A549 (cell line): ENCODE results near the gene ESRP2. TPM values are rescaled to one million over a fixed set of nuclear protein-coding genes. Genes with fewer than 3 reads are reported as not detected.
A peak's percentile ranks its signal among the peaks of the same experiment; 100 is the strongest.

Experiments
- ATAC-seq, 2 experiments: fragments of 200-7000 bp in 1 of 2; fragments of >200 bp in 1 of 2; cut with Nextera tagmentation in 1 of 2; cut with Tn5 transposase in 1 of 2; 3 replicates each; pipeline versions ENCODE4 v1.8.0 to v1.9.1; 2018 to 2020; ENCODE audit warnings: mild to moderate bottlenecking in 1 of 2, moderate library complexity in 1 of 2
- CTCF ChIA-PET: fragments of 300-600 bp; sonication (Branson Sonifier 250); formaldehyde crosslinking; extraction: SDS; loops from one replicate; lab custom pipeline; 2021; ENCODE audit warnings: antibody characterized with exemption, inconsistent platforms; lab: Yijun Ruan, JAX
- POLR2A ChIA-PET: fragments of 350-600 bp; formaldehyde crosslinking; extraction: SDS; loops from one replicate; lab custom pipeline; 2021; ENCODE audit warnings: antibody characterized with exemption, inconsistent platforms; lab: Yijun Ruan, JAX
- DNase-seq, 2 experiments: peaks; one replicate each; pipeline versions ENCODE4 v3.0.0 to v3.0.0-alpha.2; 2011 to 2016; ENCODE audit warnings: low read depth in 1 of 2, low spot score in 1 of 2
- FAIRE-seq: peaks from 2 replicates; lab custom pipeline; 2011; peaks lifted over from hg19 to GRCh38; lab: Jason Lieb, UNC
- H3K27ac ChIP-seq, 2 experiments: fragments of >200 bp; sonication (Bioruptor Twin); formaldehyde crosslinking; 3 replicates each; pipeline ENCODE4 v1.5.1; 2016 to 2017
- H3K4me1 ChIP-seq: fragments of >200 bp; sonication (Bioruptor Twin); formaldehyde crosslinking; 3 replicates; pipeline ENCODE4 v1.6.1; 2016
- H3K4me2 ChIP-seq: fragments of >200 bp; sonication (Bioruptor Twin); formaldehyde crosslinking; 3 replicates; pipeline ENCODE4 v1.6.1; 2016
- H3K4me3 ChIP-seq: fragments of >200 bp; sonication (Bioruptor Twin); formaldehyde crosslinking; 3 replicates; pipeline ENCODE4 v1.5.1; 2016
- H3K9me3 ChIP-seq: fragments of >200 bp; sonication (Bioruptor Twin); formaldehyde crosslinking; 3 replicates; pipeline ENCODE4 v1.6.1; 2016
- CBX2 ChIP-seq: fragments of 200-600 bp; sonication (generic); IDR thresholded peaks from 2 replicates; pipeline ENCODE4 v1.6.1; 2016; ENCODE audit warnings: low read depth, mild to moderate bottlenecking, borderline replicate concordance
- CEBPB ChIP-seq, 2 experiments: fragments of >200 bp in 1 of 2; sonication (Bioruptor Twin) in 1 of 2; formaldehyde crosslinking in 1 of 2; IDR thresholded peaks; 2 replicates each; pipeline ENCODE4 v1.6.1; 2012 to 2016
- CHD4 ChIP-seq: fragments of 200-600 bp; sonication (generic); IDR thresholded peaks from 2 replicates; pipeline ENCODE4 v1.6.1; 2016; ENCODE audit warnings: antibody characterized with exemption, mild to moderate bottlenecking, borderline replicate concordance
- EHF ChIP-seq: fragments of 250-450 bp; sonication (Bioruptor Pico); IDR thresholded peaks from 2 replicates; pipeline ENCODE4 v1.5.0; 2020; ENCODE audit warnings: mild to moderate bottlenecking
- EHMT2 ChIP-seq: fragments of 200-600 bp; sonication (generic); IDR thresholded peaks from 2 replicates; pipeline ENCODE4 v1.6.1; 2016; ENCODE audit warnings: antibody characterized with exemption, low read depth, mild to moderate bottlenecking, moderate library complexity
- FOSB ChIP-seq: fragments of 250-450 bp; sonication (Bioruptor Pico); IDR thresholded peaks from 2 replicates; pipeline ENCODE4 v1.5.0; 2020; ENCODE audit warnings: mild to moderate bottlenecking, moderate library complexity
- HEYL ChIP-seq: fragments of 250-450 bp; sonication (Bioruptor Pico); IDR thresholded peaks from 2 replicates; pipeline ENCODE4 v1.8.0; 2021; ENCODE audit warnings: mild to moderate bottlenecking, moderate library complexity
- JUN ChIP-seq, 2 experiments: fragments of >200 bp; sonication (Bioruptor Twin); formaldehyde crosslinking; IDR thresholded peaks; 2 replicates in 1 of 2; 3 replicates in 1 of 2; pipeline ENCODE4 v1.6.1; 2016 to 2017
- KDM1A ChIP-seq: fragments of 200-600 bp; sonication (generic); IDR thresholded peaks from 2 replicates; pipeline ENCODE4 v1.6.1; 2016; ENCODE audit warnings: low read depth, mild to moderate bottlenecking
- KDM5A ChIP-seq: fragments of 200-600 bp; sonication (generic); IDR thresholded peaks from 2 replicates; pipeline ENCODE4 v1.6.1; 2016; ENCODE audit warnings: antibody characterized with exemption, mild to moderate bottlenecking
- MAZ ChIP-seq: fragments of 150-350 bp; IDR thresholded peaks from 2 replicates; pipeline ENCODE4 v1.6.1; 2014; ENCODE audit warnings: antibody characterized with exemption, low read depth, low read length, borderline replicate concordance
- NFE2L2 ChIP-seq: fragments of 150-350 bp; conservative IDR thresholded peaks from 2 replicates; pipeline ENCODE4 v1.6.1; 2014; ENCODE audit warnings: low read length
- RCOR1 ChIP-seq: fragments of 150-350 bp; IDR thresholded peaks from 2 replicates; pipeline ENCODE4 v1.6.1; 2014; ENCODE audit warnings: antibody characterized with exemption, low read length, low read depth
- RFX5 ChIP-seq: fragments of 450-650 bp; IDR thresholded peaks from 2 replicates; pipeline ENCODE4 v1.7.1; 2014; ENCODE audit warnings: antibody characterized with exemption, mild to moderate bottlenecking, moderate library complexity
- SMC3 ChIP-seq: fragments of >200 bp; sonication (Bioruptor Twin); formaldehyde crosslinking; IDR thresholded peaks from 3 replicates; pipeline ENCODE4 v1.6.1; 2018; ENCODE audit warnings: inconsistent platforms
- TP53 ChIP-seq: fragments of 250-450 bp; sonication (Bioruptor Pico); IDR thresholded peaks from 2 replicates; pipeline ENCODE4 v1.5.0; 2021; ENCODE audit warnings: mild to moderate bottlenecking, moderate library complexity
- ZFP36 ChIP-seq: fragments of 450-650 bp; IDR thresholded peaks from 2 replicates; pipeline ENCODE4 v1.6.1; 2014; ENCODE audit warnings: borderline replicate concordance; ENCODE audit not compliant: partially characterized antibody
- ZNF302 ChIP-seq: fragments of 250-450 bp; sonication (Bioruptor Pico); IDR thresholded peaks from 2 replicates; pipeline ENCODE4 v1.9.0; 2021; ENCODE audit warnings: inconsistent platforms, mild to moderate bottlenecking, moderate library complexity
- ZSCAN20 ChIP-seq: fragments of 250-450 bp; sonication (Bioruptor Pico); IDR thresholded peaks from 2 replicates; pipeline ENCODE4 v1.8.0; 2022; ENCODE audit warnings: mild to moderate bottlenecking, moderate library complexity
- WGBS: methylation state at CpG from one replicate; pipeline ENCODE4 v1.1.6; 2017; ENCODE audit errors: missing lambda C conversion rate; 5-methylcytosine and 5-hydroxymethylcytosine counted together
- polyA minus RNA-seq: library from RNA; depleted of rRNA, polyadenylated mRNA; stranded (reverse); fragments of >200 nt; gene quantifications from 2 replicates; pipeline ENCODE4 v1.2.3, GENCODE V29; 2011; rRNA and poly(A)+ RNA removed
- polyA plus RNA-seq, 4 experiments: library from polyadenylated mRNA; depleted of rRNA in 3 of 4; stranded (reverse); fragments of >200 nt; fragmentation: RNase III in 1 of 4; extraction: RNeasy Plus Mini Kit Qiagen cat#74134 plus additional on column Dnase treatment in 1 of 4; gene quantifications; 2 replicates in 3 of 4; 3 replicates in 1 of 4; pipeline ENCODE4 v1.2.3, GENCODE V29; 2011 to 2017
- TF ChIP-seq, protein P1 (sequence below): fragments of 450-650 bp; IDR thresholded peaks from 2 replicates; pipeline ENCODE4 v1.6.1; 2014; ENCODE audit warnings: antibody characterized with exemption
- TF ChIP-seq, protein P2 (sequence below): fragments of 150-350 bp; IDR thresholded peaks from 2 replicates; pipeline ENCODE4 v1.6.1; 2014; ENCODE audit warnings: low read depth, mild to moderate bottlenecking, low read length
- TF ChIP-seq, protein P3 (sequence below): fragments of >200 bp; sonication (Bioruptor Twin); formaldehyde crosslinking; IDR thresholded peaks from 3 replicates; pipeline ENCODE4 v1.6.1; 2016
- TF ChIP-seq, protein P4 (sequence below): fragments of >200 bp; sonication (Bioruptor Twin); formaldehyde crosslinking; IDR thresholded peaks from 2 replicates; pipeline ENCODE4 v1.6.1; 2016

Gene ESRP2
- polyA plus RNA-seq (2011; rRNA removed) (0.04 and 0.08 TPM in 2 replicates), polyA plus RNA-seq (2017; fragmentation: RNase III; extraction: RNeasy Plus Mini Kit Qiagen cat#74134 plus additional on column Dnase treatment) (0.07 to 0.10 TPM (median 0.09 TPM) in 3 replicates), polyA minus RNA-seq (0.19 and 0.33 TPM in 2 replicates)
- polyA plus RNA-seq (2012; cell fraction: cytosol; rRNA removed): 0.05 and 0.08 TPM in 2 replicates
- 0.26 and 0.32 TPM in 2 replicates for polyA plus RNA-seq (2012; cell fraction: nucleus; rRNA removed)

DNA sequence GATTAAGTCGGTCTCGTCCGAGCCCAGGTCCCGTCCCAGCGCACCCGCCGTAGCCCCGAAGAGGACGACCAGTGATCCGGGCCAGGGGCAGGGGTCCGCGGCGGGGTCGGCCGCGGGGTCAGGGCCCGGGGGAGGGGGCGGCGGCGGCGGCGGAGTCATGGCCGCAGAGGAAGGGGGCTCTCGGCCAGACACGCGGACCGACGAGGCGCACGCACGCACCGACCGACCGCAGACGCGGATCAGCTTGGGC, at the start of gene ESRP2:
Gene ESRP2, minus strand, starts transcription at position 241 of the 250 bp plus-strand sequence. Its CDS starts 82 bp downstream, at position 159.
- WGBS: 93% methylated on average over 36 of the region's 36 CpGs

DNA sequence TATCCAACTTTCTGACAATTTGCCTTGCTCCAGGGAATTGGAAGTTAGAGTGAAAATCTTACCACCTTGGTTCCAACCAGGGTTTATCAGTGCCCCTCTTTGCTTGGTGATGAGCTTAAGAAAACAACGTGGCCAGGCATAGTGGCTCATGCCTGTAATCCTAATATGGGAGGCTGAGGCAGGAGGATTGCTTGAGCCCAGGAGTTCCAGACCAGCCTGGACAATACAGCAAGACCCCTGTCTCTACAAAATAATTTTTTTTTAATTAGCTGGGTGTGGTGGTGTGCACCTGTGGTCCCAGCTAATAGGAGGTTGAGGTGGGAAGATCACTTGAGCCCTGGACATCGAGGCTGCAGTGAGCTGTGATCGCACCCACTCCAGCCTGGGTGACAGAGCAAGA, 49.8 kb upstream of the ESRP2 start:
- no peak overlapping the region for H3K27ac ChIP-seq
- no peak overlapping the region for H3K4me2 ChIP-seq
- no peak for FAIRE-seq
- no peak overlapping the region for H3K4me3 ChIP-seq
- CTCF ChIA-PET: interaction anchor here (0.8 to 2.9 kb wide), 8 partner anchors 9 to 43 kb away, joined by 3 to 27 read pairs (median 4); partner anchors contain the start of gene SLC7A6
- no peak for TF ChIP-seq ZFP36
- no peak for TF ChIP-seq TP53 (CRISPR knock-in tag)
- no peak for TF ChIP-seq ZSCAN20
- TF ChIP-seq, protein P1, sequence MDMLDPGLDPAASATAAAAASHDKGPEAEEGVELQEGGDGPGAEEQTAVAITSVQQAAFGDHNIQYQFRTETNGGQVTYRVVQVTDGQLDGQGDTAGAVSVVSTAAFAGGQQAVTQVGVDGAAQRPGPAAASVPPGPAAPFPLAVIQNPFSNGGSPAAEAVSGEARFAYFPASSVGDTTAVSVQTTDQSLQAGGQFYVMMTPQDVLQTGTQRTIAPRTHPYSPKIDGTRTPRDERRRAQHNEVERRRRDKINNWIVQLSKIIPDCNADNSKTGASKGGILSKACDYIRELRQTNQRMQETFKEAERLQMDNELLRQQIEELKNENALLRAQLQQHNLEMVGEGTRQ: no peak
- no peak for TF ChIP-seq HEYL (CRISPR knock-in tag)
- no peak for TF ChIP-seq KDM1A
- TF ChIP-seq FOSB: no peak
- no peak for TF ChIP-seq RFX5
- TF ChIP-seq MAZ: no peak
- POLR2A ChIA-PET: interaction anchor here (0.7 to 0.9 kb wide), 2 partner anchors 22 to 25 kb away, joined by 5 to 6 read pairs; partner anchors contain the start of genes PRMT7 and SLC7A6OS
- no peak for ATAC-seq
- no peak for DNase-seq
- peaks cover 15% of the 10 kb centered on the region for H3K4me1 ChIP-seq
- WGBS: 90% methylated on average over 3 of the region's 3 CpGs
- no peaks in the 10 kb centered on the region for H3K9me3 ChIP-seq

More for the DNA sequence above, at the start of gene ESRP2:
- DNase-seq (no peak), ATAC-seq (no peak), FAIRE-seq (no peak)
- H3K9me3 ChIP-seq: no peaks in the 10 kb centered on the region
- ChIA-PET CTCF (no interaction called here), POLR2A (no interaction called here)
- TF ChIP-seq CHD4: no peak
- no peak for TF ChIP-seq CEBPB (IDR thresholded peaks at IDR 0.05)
- no peak for TF ChIP-seq CBX2
- TF ChIP-seq SMC3: no peak
- TF ChIP-seq, protein P2, sequence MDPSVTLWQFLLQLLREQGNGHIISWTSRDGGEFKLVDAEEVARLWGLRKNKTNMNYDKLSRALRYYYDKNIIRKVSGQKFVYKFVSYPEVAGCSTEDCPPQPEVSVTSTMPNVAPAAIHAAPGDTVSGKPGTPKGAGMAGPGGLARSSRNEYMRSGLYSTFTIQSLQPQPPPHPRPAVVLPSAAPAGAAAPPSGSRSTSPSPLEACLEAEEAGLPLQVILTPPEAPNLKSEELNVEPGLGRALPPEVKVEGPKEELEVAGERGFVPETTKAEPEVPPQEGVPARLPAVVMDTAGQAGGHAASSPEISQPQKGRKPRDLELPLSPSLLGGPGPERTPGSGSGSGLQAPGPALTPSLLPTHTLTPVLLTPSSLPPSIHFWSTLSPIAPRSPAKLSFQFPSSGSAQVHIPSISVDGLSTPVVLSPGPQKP: no peak
- no peak for TF ChIP-seq KDM5A
- TF ChIP-seq JUN (IDR thresholded peaks at IDR 0.05): no peak
- TF ChIP-seq EHMT2: no peak
- TF ChIP-seq EHF: no peak
- TF ChIP-seq, protein P3, sequence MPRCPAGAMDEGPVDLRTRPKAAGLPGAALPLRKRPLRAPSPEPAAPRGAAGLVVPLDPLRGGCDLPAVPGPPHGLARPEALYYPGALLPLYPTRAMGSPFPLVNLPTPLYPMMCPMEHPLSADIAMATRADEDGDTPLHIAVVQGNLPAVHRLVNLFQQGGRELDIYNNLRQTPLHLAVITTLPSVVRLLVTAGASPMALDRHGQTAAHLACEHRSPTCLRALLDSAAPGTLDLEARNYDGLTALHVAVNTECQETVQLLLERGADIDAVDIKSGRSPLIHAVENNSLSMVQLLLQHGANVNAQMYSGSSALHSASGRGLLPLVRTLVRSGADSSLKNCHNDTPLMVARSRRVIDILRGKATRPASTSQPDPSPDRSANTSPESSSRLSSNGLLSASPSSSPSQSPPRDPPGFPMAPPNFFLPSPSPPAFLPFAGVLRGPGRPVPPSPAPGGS: no peak
- TF ChIP-seq, protein P4, sequence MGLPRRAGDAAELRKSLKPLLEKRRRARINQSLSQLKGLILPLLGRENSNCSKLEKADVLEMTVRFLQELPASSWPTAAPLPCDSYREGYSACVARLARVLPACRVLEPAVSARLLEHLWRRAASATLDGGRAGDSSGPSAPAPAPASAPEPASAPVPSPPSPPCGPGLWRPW: no peak
- no peak for TF ChIP-seq NFE2L2
- no peak for TF ChIP-seq RCOR1
- no peak for TF ChIP-seq ZNF302
- no peak for TF ChIP-seq MAZ
- H3K4me1 ChIP-seq: peaks cover 15% of the 10 kb centered on the region
- H3K4me2 ChIP-seq: peak within 1 kb of the TSS; percentile 79
- H3K4me3 ChIP-seq: peak within 1 kb of the TSS; percentile 45
- H3K27ac ChIP-seq: peak within 1 kb of the TSS; percentile 82 to 92
